Memory B cell (primary cell): ENCODE data around the gene MYF6.
A peak's percentile ranks its signal among the peaks of the same experiment; 100 is the strongest.

ENCODE experiments used
- ATAC-seq: fragments of 150-1000 bp; cut with Tn5 transposase; 2 replicates; pipeline ENCODE4 v1.10.0; 2021; ENCODE audit warnings: low read depth, mild to moderate bottlenecking, moderate library complexity
- DNase-seq, 2 donors: peaks; one replicate each; pipeline ENCODE4 v3.0.0; 2022; ENCODE audit warnings: low spot score in 2 of 2
- H3K27ac Mint-ChIP-seq: one replicate; pipeline ENCODE4 v1.8.0; 2022; ENCODE audit warnings: mild to moderate bottlenecking, moderate library complexity, mixed read lengths
- H3K27me3 Mint-ChIP-seq: one replicate; pipeline ENCODE4 v1.8.0; 2022; ENCODE audit warnings: mixed read lengths
- H3K36me3 Mint-ChIP-seq: one replicate; pipeline ENCODE4 v1.8.0; 2022; ENCODE audit warnings: mild to moderate bottlenecking, mixed read lengths
- H3K4me1 Mint-ChIP-seq: one replicate; pipeline ENCODE4 v1.8.0; 2022; ENCODE audit warnings: mixed read lengths
- H3K4me3 Mint-ChIP-seq: one replicate; pipeline ENCODE4 v1.8.0; 2022; ENCODE audit warnings: mild to moderate bottlenecking, moderate library complexity, mixed read lengths
- H3K9me3 Mint-ChIP-seq: one replicate; pipeline ENCODE4 v1.8.0; 2022; ENCODE audit warnings: mixed read lengths

MYF6 gene

GRCh38 chr12:80697270-80697887, 10.1 kb upstream of the MYF6 start:
- Mint-ChIP-seq H3K9me3 (no peaks in the 10 kb centered on the region), H3K27ac (no peak overlapping the region), H3K4me1 (no peaks in the 10 kb centered on the region), H3K36me3 (no peaks in the 10 kb centered on the region), H3K27me3 (no peaks in the 10 kb centered on the region), H3K4me3 (no peak overlapping the region)
- no peak for ATAC-seq
- no peak for DNase-seq

DNA sequence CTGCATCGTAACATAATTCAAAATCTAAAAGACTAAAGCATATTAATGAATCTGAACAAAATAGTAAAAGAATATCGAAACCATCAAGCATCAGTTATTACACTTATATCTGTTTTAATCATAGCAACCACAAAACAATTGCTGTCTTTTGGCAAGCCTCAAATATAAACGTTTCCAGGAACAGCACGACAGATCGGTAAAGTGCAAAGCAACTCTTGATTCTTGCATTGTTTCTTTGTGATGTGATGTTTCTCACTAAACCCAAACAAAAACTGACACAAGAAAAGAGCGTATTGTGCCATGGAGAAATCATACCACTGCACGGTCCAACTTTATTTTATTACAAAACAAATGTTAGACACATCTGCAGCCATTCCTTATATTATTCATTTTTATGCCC, 9.2 kb upstream of the MYF6 start:
- no peaks in the 10 kb centered on the region for H3K36me3 Mint-ChIP-seq
- no peak overlapping the region for H3K27ac Mint-ChIP-seq
- no peak for ATAC-seq
- DNase-seq = no peak
- H3K4me1 Mint-ChIP-seq = peaks cover 3% of the 10 kb centered on the region
- H3K9me3 Mint-ChIP-seq = no peaks in the 10 kb centered on the region
- H3K4me3 Mint-ChIP-seq = no peak overlapping the region
- H3K27me3 Mint-ChIP-seq = no peaks in the 10 kb centered on the region

DNA sequence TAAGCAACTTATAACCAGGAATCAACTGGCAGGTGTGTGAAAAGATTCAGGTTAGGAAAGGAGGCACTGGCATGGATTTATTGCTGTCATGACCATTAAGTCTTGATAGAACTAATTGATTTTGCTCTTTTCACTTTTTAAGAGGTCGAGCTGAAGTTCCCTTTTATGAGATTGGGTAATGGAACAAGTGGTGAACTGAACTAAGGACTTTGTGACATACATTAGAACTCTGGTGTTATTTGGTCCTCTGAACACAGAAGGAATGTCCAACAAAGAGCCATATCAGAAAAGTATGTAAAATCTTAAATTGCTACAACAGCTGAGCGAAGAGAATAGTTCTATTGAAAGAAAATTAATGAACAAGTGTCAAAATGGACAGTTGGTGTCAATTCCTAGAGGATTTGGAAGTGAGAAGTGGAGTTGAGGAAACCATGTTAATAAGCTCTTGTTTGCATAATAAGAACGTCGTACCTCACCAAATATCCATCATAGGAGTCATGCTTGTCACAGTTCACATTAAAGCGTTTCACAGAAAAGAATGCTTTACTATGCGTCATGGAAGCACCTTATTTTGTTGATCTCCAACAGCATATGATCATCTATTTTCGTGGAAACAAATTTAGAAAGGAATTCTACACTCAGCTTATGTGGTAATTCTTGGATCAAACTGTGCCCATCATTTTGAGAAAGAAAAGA, 8.4 kb upstream of the MYF6 start:
- ATAC-seq (no peak), DNase-seq (no peak)
- no peak overlapping the region for H3K27ac Mint-ChIP-seq

GRCh38 chr12:80700327-80700726, 7.1 kb upstream of the MYF6 start:
- Mint-ChIP-seq H3K27ac (no peak overlapping the region), H3K4me3 (no peak overlapping the region), H3K4me1 (peaks cover 4% of the 10 kb centered on the region), H3K9me3 (no peaks in the 10 kb centered on the region), H3K36me3 (no peaks in the 10 kb centered on the region), H3K27me3 (no peaks in the 10 kb centered on the region)
- no peak for ATAC-seq
- no peak for DNase-seq

More for the DNA sequence above, 8.4 kb upstream of the MYF6 start:
- no peak overlapping the region for H3K4me3 Mint-ChIP-seq
- H3K4me1 Mint-ChIP-seq = peaks cover 4% of the 10 kb centered on the region
- H3K27me3 Mint-ChIP-seq = no peaks in the 10 kb centered on the region
- no peaks in the 10 kb centered on the region for H3K36me3 Mint-ChIP-seq
- no peaks in the 10 kb centered on the region for H3K9me3 Mint-ChIP-seq

DNA sequence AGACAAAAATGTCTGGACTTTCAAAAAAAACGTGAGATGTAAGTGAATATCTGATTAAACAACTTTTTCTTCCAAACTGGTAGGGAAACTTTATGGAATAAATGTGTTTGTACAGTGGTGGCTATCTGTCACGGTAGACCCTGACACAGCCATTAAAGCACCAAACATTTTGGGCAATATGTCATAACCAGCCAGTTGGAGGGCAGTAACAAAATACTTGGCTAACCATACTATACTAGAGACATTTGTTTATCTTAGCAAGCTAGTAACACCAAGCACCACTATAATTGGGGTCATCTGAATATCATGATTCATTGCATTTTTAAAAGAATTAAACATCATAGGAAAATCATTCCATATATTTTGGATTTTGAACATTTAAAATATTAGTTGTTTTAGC, 6.0 kb upstream of the MYF6 start:
- no peaks in the 10 kb centered on the region for H3K27me3 Mint-ChIP-seq
- no peak overlapping the region for H3K4me3 Mint-ChIP-seq
- no peak for ATAC-seq
- no peak for DNase-seq
- H3K27ac Mint-ChIP-seq = no peak overlapping the region
- no peaks in the 10 kb centered on the region for H3K9me3 Mint-ChIP-seq
- H3K4me1 Mint-ChIP-seq = peaks cover 4% of the 10 kb centered on the region
- H3K36me3 Mint-ChIP-seq = no peaks in the 10 kb centered on the region

DNA sequence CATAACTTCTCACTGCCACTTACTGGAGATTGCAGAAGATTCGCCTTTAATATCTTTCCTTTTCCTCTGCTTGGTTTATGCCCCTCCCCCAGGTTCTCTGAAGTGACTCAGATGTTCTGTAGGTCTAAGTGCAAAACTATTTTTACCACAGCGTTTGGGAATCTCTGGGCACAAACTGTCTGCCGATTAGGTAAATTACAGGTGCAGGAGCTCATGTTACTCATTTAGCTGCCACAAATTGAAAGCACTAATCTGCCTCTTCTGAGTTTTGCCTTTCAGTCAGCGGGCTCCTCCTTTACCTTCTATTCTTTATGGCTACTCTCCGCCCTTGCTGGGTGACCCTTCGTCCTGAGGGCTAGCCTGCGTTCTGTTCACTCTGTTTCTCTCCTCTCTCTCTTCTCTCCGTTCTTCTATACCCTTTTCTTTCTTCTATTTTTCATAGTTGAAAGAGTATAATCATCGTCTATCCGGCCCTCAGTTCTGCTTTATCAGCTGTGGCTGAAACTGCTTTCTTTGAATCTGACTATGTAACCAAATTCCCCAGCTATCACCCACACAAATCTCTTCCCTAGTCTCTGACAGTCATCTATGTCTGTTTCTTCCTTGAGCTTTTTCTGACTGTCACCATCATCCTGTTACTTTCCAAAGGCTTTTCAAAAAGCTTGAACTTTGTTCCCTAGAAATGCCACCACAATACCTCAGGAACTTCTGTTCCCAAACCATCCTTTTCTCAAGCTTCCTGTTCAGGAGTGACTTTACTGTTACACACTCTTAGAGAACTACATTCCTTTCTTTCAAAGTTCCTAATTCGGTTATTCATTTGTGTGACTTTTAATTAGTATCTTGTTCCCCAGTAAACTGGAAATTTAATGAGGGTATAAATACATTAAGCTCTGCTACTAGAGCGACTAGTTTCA, 4.3 kb upstream of the MYF6 start:
- no peak overlapping the region for H3K27ac Mint-ChIP-seq
- no peaks in the 10 kb centered on the region for H3K9me3 Mint-ChIP-seq
- peak overlapping the region; percentile 14 for H3K4me3 Mint-ChIP-seq
- peaks cover 1% of the 10 kb centered on the region for H3K27me3 Mint-ChIP-seq
- peaks cover 4% of the 10 kb centered on the region for H3K4me1 Mint-ChIP-seq
- H3K36me3 Mint-ChIP-seq = no peaks in the 10 kb centered on the region
- DNase-seq (no peak), ATAC-seq (no peak)

- no peak for DNase-seq
- Mint-ChIP-seq H3K4me3 (no peak overlapping the region), H3K4me1 (peaks cover 6% of the 10 kb centered on the region), H3K27me3 (peaks cover 4% of the 10 kb centered on the region), H3K27ac (no peak overlapping the region), H3K36me3 (no peaks in the 10 kb centered on the region), H3K9me3 (no peaks in the 10 kb centered on the region)
- no peak for ATAC-seq
Observed at GRCh38 chr12:80704420-80704819, 3.0 kb upstream of the MYF6 start.

- no peaks in the 10 kb centered on the region for H3K36me3 Mint-ChIP-seq
- peaks cover 2% of the 10 kb centered on the region for H3K9me3 Mint-ChIP-seq
- ATAC-seq (no peak), DNase-seq (no peak)
- H3K4me1 Mint-ChIP-seq = peaks cover 6% of the 10 kb centered on the region
- peaks cover 7% of the 10 kb centered on the region for H3K27me3 Mint-ChIP-seq
- H3K27ac Mint-ChIP-seq = no peak overlapping the region
- H3K4me3 Mint-ChIP-seq = no peak overlapping the region
Observed at GRCh38 chr12:80707830-80708258, 410 bp downstream of the MYF6 start.

DNA sequence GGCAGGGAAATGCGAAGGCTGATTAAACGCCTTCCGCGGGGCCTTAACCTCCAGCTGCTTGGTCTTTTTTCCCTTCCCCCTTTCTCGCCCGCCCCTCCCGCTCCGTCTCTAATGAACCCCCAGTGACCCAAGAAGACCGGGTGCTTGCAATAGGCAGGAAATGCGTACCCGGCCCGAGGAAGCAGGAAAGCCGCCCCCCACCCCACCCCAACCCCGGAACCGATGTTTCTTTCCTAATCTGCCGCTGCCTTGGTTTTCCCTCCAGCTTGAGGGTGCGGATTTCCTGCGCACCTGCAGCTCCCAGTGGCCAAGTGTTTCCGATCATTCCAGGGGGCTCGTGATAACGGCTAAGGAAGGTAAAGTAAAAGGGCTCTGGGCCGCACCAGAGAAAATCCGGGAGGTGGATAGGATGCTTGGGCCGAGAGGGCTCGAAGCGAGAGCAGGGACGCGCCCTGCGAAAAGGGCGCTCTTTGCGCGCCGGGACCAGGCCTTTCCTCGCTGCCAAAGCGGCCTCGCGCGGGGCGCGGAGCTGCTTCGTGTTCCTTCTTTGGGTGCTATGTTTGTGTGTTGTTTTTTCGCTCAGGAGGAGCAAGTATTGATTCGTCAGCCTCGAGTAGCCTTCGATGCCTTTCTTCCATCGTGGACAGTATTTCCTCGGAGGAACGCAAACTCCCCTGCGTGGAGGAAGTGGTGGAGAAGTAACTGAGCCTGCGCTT, 983 bp downstream of the MYF6 start:
- Mint-ChIP-seq H3K36me3 (no peaks in the 10 kb centered on the region), H3K4me3 (no peak overlapping the region), H3K27ac (no peak overlapping the region), H3K27me3 (peaks cover 7% of the 10 kb centered on the region), H3K4me1 (peaks cover 2% of the 10 kb centered on the region), H3K9me3 (peaks cover 2% of the 10 kb centered on the region)
- no peak for ATAC-seq
- DNase-seq = no peak

GRCh38 chr12:80708975-80709328, 1.5 kb downstream of the MYF6 start:
- ATAC-seq (no peak), DNase-seq (no peak)
- H3K4me3 Mint-ChIP-seq = no peak overlapping the region
- peaks cover 2% of the 10 kb centered on the region for H3K9me3 Mint-ChIP-seq
- no peaks in the 10 kb centered on the region for H3K36me3 Mint-ChIP-seq
- H3K27ac Mint-ChIP-seq = no peak overlapping the region
- peaks cover 2% of the 10 kb centered on the region for H3K4me1 Mint-ChIP-seq
- H3K27me3 Mint-ChIP-seq = peaks cover 9% of the 10 kb centered on the region

DNA sequence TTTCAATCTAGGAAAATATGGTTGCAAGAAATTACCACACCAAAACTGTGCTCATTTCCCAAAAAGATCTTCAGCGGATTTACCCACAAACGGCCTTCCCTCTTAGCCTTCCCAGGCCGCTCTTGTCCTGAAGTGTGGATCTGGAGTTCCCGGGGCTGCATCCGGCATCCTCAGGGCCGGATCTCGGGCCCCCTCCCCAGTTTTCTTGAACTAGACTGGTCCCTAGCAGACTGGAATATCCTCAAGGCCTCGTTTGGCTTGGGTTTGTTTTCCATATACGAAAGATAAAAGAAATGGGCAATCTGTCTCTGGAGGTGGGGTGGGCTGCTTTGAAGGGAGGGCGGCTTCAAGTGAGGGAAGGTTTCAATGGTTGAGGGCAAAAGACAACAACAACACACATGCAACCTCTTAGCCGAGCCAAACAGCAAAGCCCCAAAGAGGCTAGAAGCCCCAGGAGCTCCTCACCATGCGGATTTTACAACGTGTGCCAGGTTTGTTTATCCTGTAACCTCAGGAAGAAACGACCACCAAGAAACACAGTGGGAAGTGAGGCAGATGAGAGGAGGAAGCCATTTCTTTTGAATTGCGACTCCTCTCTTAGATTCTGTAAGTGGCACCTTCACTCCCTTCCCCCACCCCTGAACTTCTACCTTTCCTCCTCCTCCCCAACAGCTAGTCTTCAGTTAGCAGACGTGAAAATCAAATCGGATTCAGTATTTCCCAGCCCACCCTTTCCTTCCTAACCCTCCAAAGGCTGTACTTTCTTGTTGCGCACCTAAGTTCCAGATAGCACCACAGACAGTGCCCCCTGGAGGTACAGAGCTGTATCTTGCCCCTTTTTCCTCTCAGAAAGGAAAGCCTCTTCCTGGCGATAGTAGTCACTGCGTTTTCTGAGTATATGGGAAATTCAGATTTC, 2.6 kb downstream of the MYF6 start:
- ATAC-seq (no peak), DNase-seq (no peak)
- Mint-ChIP-seq H3K27me3 (peaks cover 9% of the 10 kb centered on the region), H3K9me3 (peaks cover 2% of the 10 kb centered on the region), H3K27ac (no peak overlapping the region), H3K36me3 (no peaks in the 10 kb centered on the region), H3K4me3 (no peak overlapping the region), H3K4me1 (peaks cover 2% of the 10 kb centered on the region)

GRCh38 chr12:80710727-80711449, 3.5 kb downstream of the MYF6 start:
- peaks cover 13% of the 10 kb centered on the region for H3K27me3 Mint-ChIP-seq
- H3K4me1 Mint-ChIP-seq = peaks cover 2% of the 10 kb centered on the region
- no peak for ATAC-seq
- DNase-seq = no peak
- no peak overlapping the region for H3K27ac Mint-ChIP-seq
- no peaks in the 10 kb centered on the region for H3K36me3 Mint-ChIP-seq
- no peak overlapping the region for H3K4me3 Mint-ChIP-seq
- peaks cover 2% of the 10 kb centered on the region for H3K9me3 Mint-ChIP-seq

DNA sequence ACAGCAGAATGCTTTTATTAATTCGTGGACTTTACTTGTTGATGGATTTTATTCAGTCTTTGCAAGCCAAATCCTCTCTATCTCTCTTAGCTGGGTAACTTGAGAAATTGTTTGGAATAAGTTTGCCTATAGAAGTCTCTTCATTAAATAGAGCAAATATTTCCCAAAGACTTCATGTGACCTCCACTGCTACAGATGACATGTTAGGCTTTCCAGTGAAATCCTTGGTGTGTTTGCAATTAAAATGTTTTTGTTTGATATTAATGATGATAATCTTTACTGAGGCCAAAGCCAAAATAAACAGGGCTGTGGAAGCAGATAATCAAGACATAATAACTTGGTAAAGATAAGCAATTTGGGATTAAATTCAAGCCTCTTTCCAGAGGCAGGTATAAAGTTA, 4.4 kb downstream of the MYF6 start:
- H3K27ac Mint-ChIP-seq = no peak overlapping the region
- no peak for ATAC-seq
- peaks cover 14% of the 10 kb centered on the region for H3K27me3 Mint-ChIP-seq

More for the DNA sequence above, 4.4 kb downstream of the MYF6 start:
- Mint-ChIP-seq H3K9me3 (peaks cover 2% of the 10 kb centered on the region), H3K4me1 (peaks cover 2% of the 10 kb centered on the region), H3K36me3 (no peaks in the 10 kb centered on the region), H3K4me3 (no peak overlapping the region)
- no peak for DNase-seq
